Left ventricle myocardium inferior (tissue), 1 donor: ENCODE measurements around the gene C8G. TPM values are rescaled to one million over a fixed set of nuclear protein-coding genes. Genes with fewer than 3 reads are reported as not detected.

Experiments used
- DNase-seq: peaks from one replicate; pipeline ENCODE4 v3.0.0-alpha.2; 2020
- H3K27ac ChIP-seq: fragments of 200-600 bp; replicated peaks from 2 replicates; pipeline ENCODE4 v1.8.0; 2021
- H3K27me3 ChIP-seq: fragments of 200-600 bp; 2 replicates; pipeline ENCODE4 v1.8.0; 2021; ENCODE audit warnings: low read depth
- H3K36me3 ChIP-seq: fragments of 200-600 bp; 2 replicates; pipeline ENCODE4 v1.8.0; 2021
- H3K4me1 ChIP-seq: fragments of 200-600 bp; 2 replicates; pipeline ENCODE4 v1.8.0; 2021
- H3K4me3 ChIP-seq: fragments of 200-600 bp; 2 replicates; pipeline ENCODE4 v1.8.0; 2021; ENCODE audit warnings: mild to moderate bottlenecking, moderate library complexity
- H3K9me3 ChIP-seq: fragments of 200-600 bp; replicated peaks from 2 replicates; pipeline ENCODE4 v1.8.0; 2021
- CTCF ChIP-seq: fragments of 200-600 bp; IDR thresholded peaks from 2 replicates; pipeline ENCODE4 v1.8.0; 2021; ENCODE audit warnings: antibody characterized with exemption, mild to moderate bottlenecking, borderline replicate concordance
- intact Hi-C: fragments of 100-400 bp; cut with micrococcal nuclease; formaldehyde crosslinking; loops from one replicate; pipeline ENCODE4 v1.11.0; 2022
- total RNA-seq: library from RNA; stranded (reverse); fragmentation: NEBNext Ultra II Directional; extraction: Animal tissue kit (Norgen Biotek cat#: 25700); gene quantifications from one replicate; pipeline ENCODE4 v1.2.1, GENCODE V29; 2021
- donor health status: DM: no; HTN: yes; CAD: no; lungs with severe emphysema.

Gene C8G
- total RNA-seq, 1 donor from 2014 or later, result 3.6 TPM

GRCh38 chr9:136957901-136958300 lies 12.9 kb downstream of the C8G start:
- no peaks in the 10 kb centered on the region for H3K9me3 ChIP-seq
- no peak overlapping the region for H3K4me3 ChIP-seq
- no peaks in the 10 kb centered on the region for H3K36me3 ChIP-seq
- intact Hi-C loops, result no loop called here
- DNase-seq, result no peak
- no peaks in the 10 kb centered on the region for H3K27me3 ChIP-seq
- H3K4me1 ChIP-seq, result peaks cover 18% of the 10 kb centered on the region
- TF ChIP-seq CTCF, result no peak
- no peak overlapping the region for H3K27ac ChIP-seq

- no peaks in the 10 kb centered on the region for H3K36me3 ChIP-seq
- intact Hi-C loops, result no loop called here
- no peak overlapping the region for H3K4me3 ChIP-seq
- no peak for TF ChIP-seq CTCF
- no peaks in the 10 kb centered on the region for H3K9me3 ChIP-seq
- no peak overlapping the region for H3K27ac ChIP-seq
- DNase-seq, result no peak
- H3K4me1 ChIP-seq, result peaks cover 23% of the 10 kb centered on the region
- H3K27me3 ChIP-seq, result no peaks in the 10 kb centered on the region
Measured at GRCh38 chr9:136958473-136958872, 13.4 kb downstream of the C8G start.

GRCh38 chr9:136958898-136959850 lies 14.1 kb downstream of the C8G start:
- no peak for TF ChIP-seq CTCF
- no peak overlapping the region for H3K27ac ChIP-seq
- intact Hi-C loops, result no loop called here
- H3K4me3 ChIP-seq, result no peak overlapping the region
- no peak for DNase-seq
- peaks cover 30% of the 10 kb centered on the region for H3K4me1 ChIP-seq
- no peaks in the 10 kb centered on the region for H3K9me3 ChIP-seq
- H3K27me3 ChIP-seq, result no peaks in the 10 kb centered on the region
- H3K36me3 ChIP-seq, result no peaks in the 10 kb centered on the region

- H3K4me1 ChIP-seq, result peaks cover 36% of the 10 kb centered on the region
- H3K36me3 ChIP-seq, result no peaks in the 10 kb centered on the region
- H3K27me3 ChIP-seq, result no peaks in the 10 kb centered on the region
- intact Hi-C loops, result no loop called here
- no peak overlapping the region for H3K27ac ChIP-seq
- H3K4me3 ChIP-seq, result no peak overlapping the region
- DNase-seq, result no peak
- no peaks in the 10 kb centered on the region for H3K9me3 ChIP-seq
- no peak for TF ChIP-seq CTCF
Measured at GRCh38 chr9:136960212-136960937, 15.3 kb downstream of the C8G start.

- TF ChIP-seq CTCF, result no peak
- intact Hi-C loops, result no loop called here
Measured at GRCh38 chr9:136960938-136961275, 15.9 kb downstream of the C8G start.

More at GRCh38 chr9:136960938-136961275, 15.9 kb downstream of the C8G start:
- DNase-seq, result no peak
- Histone ChIP-seq H3K27me3 (no peaks in the 10 kb centered on the region), H3K9me3 (no peaks in the 10 kb centered on the region), H3K36me3 (no peaks in the 10 kb centered on the region), H3K4me1 (peaks cover 39% of the 10 kb centered on the region), H3K4me3 (no peak overlapping the region), H3K27ac (peak overlapping the region; percentile 64)
